Prostate gland (tissue), 2 donors: Measurements from ENCODE around the gene CALB2.

Experiments used
- POLR2A ChIP-seq: fragments of 450-650 bp; IDR thresholded peaks from one replicate; pipeline ENCODE4 v1.6.1; 2016; ENCODE audit warnings: antibody characterized with exemption, mild to moderate bottlenecking
- TF ChIP-seq, protein P1 (sequence below), 4 experiments: fragments of 200-600 bp in 2 of 4; fragments of 450-650 bp in 2 of 4; sonication (generic) in 2 of 4; IDR thresholded peaks; 1 replicate in 3 of 4; 2 replicates in 1 of 4; pipeline ENCODE4 v1.5.1; 2016 to 2019; ENCODE audit warnings: antibody characterized with exemption in 4 of 4, mild to moderate bottlenecking in 2 of 4, moderate library complexity in 2 of 4

DNA sequence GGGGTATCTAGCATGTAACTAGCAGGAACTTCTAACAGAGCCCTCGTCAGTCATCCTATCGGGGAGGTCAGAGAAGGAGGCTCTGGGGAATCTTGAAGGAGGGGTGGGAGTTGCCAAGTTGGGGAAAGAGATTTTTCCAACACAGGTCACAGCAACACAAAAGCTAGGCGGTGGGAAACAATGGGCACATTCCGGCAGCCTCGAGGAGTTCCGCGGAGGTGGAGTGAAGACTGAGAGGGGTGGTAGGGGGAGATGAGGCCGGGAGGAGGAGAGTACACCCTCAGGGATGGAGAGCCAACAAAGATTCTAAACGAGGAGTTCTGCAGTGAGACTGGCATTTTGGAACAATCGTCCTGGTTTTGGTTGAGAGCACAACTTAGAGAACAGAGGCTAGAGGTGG lies 13.5 kb upstream of the CALB2 start:
- TF ChIP-seq, protein P1, sequence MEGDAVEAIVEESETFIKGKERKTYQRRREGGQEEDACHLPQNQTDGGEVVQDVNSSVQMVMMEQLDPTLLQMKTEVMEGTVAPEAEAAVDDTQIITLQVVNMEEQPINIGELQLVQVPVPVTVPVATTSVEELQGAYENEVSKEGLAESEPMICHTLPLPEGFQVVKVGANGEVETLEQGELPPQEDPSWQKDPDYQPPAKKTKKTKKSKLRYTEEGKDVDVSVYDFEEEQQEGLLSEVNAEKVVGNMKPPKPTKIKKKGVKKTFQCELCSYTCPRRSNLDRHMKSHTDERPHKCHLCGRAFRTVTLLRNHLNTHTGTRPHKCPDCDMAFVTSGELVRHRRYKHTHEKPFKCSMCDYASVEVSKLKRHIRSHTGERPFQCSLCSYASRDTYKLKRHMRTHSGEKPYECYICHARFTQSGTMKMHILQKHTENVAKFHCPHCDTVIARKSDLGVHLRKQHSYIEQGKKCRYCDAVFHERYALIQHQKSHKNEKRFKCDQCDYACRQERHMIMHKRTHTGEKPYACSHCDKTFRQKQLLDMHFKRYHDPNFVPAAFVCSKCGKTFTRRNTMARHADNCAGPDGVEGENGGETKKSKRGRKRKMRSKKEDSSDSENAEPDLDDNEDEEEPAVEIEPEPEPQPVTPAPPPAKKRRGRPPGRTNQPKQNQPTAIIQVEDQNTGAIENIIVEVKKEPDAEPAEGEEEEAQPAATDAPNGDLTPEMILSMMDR (IDR thresholded peaks at IDR 0.05) = no peak
- no peak for TF ChIP-seq POLR2A
